ENCODE measurements around the gene MROH2B.

Gene MROH2B

DNA sequence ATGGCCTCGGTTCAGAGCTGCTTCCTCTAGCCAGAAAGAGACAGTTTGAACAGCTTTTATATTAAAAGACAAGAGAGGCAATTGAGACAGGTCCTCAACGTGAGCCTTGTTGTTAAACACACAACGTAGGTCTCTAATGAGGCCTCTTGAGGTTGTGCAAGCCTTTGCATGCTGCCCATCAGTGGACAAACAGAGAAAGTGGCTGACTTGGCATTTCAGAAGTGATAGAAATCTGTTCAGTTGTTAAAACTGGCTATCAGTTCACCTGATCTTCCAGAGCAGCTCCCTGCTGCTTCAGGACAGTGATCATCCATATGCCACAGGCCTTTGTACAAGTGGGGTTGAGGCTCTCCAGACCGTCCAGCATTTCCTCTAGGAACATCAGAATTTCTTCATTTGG, 58.8 kb downstream of the MROH2B start:
- no peak for DNase-seq

DNA sequence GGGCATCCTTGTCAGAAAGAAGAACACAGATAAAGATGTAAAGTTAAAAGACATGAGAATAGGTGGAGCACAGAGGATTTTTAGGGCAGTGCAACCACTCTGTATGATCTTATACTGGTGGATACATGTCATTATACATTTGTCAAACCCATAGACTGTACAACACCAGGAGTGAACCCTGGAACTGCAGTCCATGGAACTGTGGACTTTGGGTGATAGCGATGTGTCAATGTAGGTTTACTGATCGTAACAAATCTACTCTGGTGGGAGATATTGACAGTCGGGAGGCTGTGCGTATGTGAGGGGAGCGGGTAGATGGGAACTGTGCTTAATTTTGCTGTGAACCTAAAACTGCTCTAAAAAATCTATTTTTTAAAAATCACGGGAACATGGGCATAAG, 60.6 kb downstream of the MROH2B start:
- no peak for DNase-seq

DNA sequence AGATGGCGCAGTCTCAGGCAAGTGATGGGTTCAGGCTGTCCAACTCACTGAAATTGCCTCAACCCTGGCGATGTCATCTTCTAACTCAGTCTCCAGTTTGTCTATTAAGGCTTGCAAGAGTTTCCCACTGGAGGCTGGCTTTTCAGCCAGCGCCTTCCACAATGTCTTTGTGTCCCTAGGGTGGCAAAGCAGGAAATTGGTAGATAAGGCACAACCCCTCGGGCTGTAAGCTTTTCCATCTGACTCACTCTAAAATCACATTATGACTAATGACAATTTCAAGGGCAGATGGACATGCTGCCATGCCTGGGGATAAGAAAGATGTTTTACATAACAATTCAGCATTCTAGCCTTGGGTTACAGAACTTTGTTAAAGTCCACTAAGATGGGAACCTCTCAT, 61.9 kb downstream of the MROH2B start:
- DNase-seq: no peak

GRCh38 chr5:41004931-41005330, 66.2 kb downstream of the MROH2B start:
- DNase-seq: no peak

DNA sequence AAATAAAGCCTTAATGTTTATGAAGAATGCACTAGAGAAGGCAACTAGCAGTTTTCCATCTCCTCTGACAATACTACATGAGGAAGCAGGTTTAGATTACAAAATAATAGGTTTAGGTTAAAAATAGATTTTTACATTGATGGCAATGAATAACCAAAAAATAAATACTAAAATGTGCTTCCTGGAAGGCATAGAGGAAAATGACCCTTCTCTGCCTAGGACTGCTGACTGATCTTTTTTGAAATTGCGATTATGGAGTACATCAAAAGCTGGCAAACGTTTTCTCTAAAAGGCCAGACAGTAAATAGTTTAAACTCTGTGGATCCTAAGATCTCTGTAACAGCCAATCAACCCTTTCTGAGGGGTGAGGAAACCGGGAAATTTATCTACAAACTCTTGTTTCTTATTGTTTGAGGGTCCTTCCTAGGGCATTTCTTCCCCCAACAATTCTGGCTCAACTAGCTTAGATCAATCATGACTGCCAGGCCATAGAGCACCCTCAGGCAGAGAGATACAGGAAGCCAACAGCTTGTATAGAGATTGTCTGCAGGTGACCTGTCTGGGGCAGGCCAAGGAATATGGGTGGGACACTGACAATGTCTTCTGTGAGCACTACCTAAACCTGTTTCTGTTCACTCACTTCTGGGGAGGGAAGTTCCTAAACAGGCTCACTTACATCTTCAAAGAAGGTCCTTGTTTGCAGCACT, 67.3 kb downstream of the MROH2B start:
- DNase-seq: no peak

DNA sequence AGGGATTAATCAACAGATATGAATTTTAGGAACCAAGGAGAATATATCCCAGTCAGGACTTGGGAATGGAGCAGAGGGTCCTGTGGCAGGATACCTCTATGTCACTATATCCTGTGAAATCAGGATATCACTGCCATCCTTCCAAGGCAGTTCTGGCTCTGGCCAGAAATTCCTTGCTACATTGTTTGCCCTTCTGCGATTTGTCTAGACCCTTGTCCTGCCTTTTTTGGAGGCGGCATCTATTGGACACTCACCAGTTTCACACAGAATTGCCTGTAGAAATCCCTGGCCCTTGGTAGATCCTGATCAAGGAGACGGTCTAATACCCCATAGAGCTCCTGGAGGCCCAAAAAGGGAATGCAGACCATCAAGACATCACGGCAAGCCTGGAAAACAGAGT, 71.2 kb downstream of the MROH2B start:
- DNase-seq: no peak

DNA sequence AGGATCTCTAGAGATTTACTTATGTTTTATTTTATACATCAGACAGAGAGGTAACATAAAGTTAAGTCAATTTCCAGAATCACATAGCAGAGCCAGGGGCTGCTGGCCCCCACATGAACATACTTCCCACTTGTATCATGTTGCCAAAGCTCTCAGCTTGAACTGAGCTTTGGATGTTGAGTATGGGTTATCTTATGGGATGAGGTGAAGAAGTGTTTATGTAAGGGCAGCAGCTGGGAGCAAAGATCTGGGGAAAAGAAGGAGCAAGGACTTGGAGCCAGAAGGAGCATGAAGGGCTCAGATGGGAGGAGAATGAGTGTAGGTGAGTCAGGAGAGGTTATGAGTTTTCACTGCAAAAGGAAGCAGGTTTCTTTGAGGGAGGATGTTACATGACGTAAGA, 72.0 kb downstream of the MROH2B start:
- no peak for DNase-seq

- DNase-seq: no peak
Observed at GRCh38 chr5:40995801-40996586, 75.1 kb downstream of the MROH2B start.

GRCh38 chr5:40991981-40992559, 79.1 kb downstream of the MROH2B start:
- DNase-seq: no peak

- no peak for DNase-seq
Observed at GRCh38 chr5:40991168-40991980, 79.8 kb downstream of the MROH2B start.

DNA sequence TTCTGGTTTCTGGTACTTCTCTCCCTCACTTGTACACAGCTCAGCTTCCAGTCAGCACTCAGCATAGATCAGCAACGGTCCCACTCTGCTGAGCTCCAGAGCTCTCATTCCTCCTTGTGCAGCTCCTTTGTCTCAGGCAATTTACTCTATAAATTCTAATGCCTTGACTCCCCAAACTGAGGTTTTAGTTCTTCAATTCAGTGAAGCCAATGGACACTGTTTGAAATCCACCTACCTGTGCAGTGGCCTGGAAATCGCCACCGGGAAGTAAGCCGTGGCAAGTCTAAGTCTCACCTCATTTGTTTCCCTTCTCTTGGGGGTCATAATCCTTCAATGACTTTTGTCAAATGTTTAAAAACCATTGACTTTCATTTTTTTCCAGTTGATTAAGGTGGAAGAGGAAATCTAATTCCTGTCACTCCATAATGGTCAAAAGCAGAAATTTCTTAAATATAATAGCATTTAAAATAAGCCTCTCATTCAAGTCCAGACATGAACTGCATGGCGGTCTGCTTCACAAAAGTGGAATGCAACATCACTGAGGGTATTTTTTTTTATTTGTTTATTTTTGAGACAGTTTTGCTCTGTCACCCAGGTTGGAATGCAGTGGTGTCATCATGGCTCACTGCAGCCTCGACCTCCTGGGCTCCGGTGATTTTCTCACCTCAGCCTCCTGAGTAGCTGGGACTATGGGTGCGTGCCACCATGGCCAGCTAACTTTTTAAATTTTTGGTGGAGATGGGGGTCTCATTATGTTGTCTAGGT, 82.2 kb downstream of the MROH2B start:
- DNase-seq: no peak

DNA sequence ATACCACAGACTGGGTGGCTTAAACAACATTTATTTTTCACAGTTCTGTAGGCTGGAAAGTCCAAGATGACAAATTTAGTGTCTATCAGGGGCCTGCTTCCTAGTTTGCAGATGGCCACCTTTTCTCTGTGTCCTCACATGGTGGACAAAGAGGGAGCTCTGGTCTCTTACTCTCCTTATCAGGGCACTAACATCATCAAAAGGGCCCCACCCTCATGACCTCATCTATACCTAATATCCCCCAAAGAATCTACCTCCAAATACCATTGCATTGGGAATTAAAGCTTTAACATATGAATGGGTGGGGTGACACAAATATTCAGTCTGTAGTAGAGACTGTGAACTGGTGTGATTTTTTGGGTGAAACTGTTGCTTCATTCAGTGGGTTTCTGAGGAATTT, 83.8 kb downstream of the MROH2B start:
- no peak for DNase-seq

GRCh38 chr5:40986666-40987065, 84.5 kb downstream of the MROH2B start:
- DNase-seq: no peak

GRCh38 chr5:40985501-40985900, 85.6 kb downstream of the MROH2B start:
- DNase-seq: no peak

- DNase-seq: no peak
Observed at GRCh38 chr5:40984884-40985283, 86.3 kb downstream of the MROH2B start.

- no peak for DNase-seq
Observed at GRCh38 chr5:40983781-40984180, 87.4 kb downstream of the MROH2B start.

- DNase-seq: no peak
Observed at GRCh38 chr5:40981420-40981819, 89.7 kb downstream of the MROH2B start.

GRCh38 chr5:40976836-40977235, 94.3 kb downstream of the MROH2B start:
- DNase-seq: peak; percentile 79

DNA sequence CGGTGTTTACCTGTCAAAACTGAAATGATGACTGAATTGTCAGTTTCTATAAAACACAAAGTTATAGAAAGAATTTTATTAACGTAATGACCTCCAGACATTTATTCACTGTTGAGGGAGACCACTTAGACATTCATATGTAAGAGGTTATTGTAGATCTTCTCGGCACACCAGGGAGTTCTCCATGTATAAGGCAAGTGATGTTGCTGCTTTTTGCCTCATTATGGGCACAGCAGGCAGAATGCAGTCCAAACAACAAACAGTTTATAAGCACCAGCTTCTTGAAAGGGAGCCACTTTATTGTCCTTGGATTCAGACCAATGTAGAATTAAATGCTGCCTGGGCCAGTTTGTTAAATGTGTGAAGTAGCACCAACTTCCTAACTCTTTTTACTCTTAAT, 95.1 kb downstream of the MROH2B start:
- DNase-seq: no peak

GRCh38 chr5:40973364-40974004, 97.7 kb downstream of the MROH2B start:
- no peak for DNase-seq

DNA sequence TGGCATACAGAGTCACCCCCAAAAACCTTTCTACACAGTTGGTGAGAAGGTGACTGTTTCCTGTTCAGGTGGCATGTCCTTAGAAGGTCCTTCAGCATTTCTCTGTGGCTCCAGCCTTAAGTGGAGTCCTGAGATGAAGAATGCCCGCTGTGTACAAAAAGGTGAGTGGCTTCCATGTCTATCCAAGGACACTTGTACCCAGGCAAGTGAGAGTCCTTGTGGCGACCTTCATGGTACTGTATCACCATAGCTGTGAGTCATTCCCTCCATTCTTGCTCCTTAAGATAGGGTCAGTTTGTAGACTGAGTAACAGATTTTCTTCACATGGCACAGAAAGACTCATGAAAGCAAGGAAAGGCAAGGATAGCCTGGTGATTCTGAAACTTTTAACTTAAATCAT, 98.7 kb downstream of the MROH2B start:
- DNase-seq: no peak

All from NCI-H82 (cell line).